ENCODE measurements around the gene ADRM1.

Gene ADRM1

GRCh38 chr20:62301773-62302340 is 940 bp upstream of the ADRM1 start:
- peak overlapping the region; percentile 92 for H3K27ac ChIP-seq (ENCODE audit: low read depth, low read length, poor library complexity, severe bottlenecking)
- peak overlapping the region; percentile 93 for H3K4me3 ChIP-seq (ENCODE audit: low read depth, low read length, poor library complexity, severe bottlenecking)
- no peaks in the 10 kb centered on the region for H3K9me3 ChIP-seq (ENCODE audit: low read length)
- H3K4me2 ChIP-seq (ENCODE audit: low read length), result peak overlapping the region; percentile 87
- H3K36me3 ChIP-seq (ENCODE audit: insufficient read depth, low read length), result peaks cover 35% of the 10 kb centered on the region
- H4K20me1 ChIP-seq (ENCODE audit: insufficient read depth, low read length), result no peaks in the 10 kb centered on the region
- H3K79me2 ChIP-seq (ENCODE audit: insufficient read depth, low read length), result peaks cover 24% of the 10 kb centered on the region
- no peaks in the 10 kb centered on the region for H3F3A ChIP-seq (ENCODE audit: insufficient read depth, low read length)
- H3K9ac ChIP-seq (ENCODE audit: low read length), result peak overlapping the region; percentile 84
- peaks cover 47% of the 10 kb centered on the region for H3K4me1 ChIP-seq (ENCODE audit: insufficient read depth, low read length, severe bottlenecking)
- H3K9me2 ChIP-seq (ENCODE audit: low read depth, low read length), result no peaks in the 10 kb centered on the region
- TF ChIP-seq, protein P1, sequence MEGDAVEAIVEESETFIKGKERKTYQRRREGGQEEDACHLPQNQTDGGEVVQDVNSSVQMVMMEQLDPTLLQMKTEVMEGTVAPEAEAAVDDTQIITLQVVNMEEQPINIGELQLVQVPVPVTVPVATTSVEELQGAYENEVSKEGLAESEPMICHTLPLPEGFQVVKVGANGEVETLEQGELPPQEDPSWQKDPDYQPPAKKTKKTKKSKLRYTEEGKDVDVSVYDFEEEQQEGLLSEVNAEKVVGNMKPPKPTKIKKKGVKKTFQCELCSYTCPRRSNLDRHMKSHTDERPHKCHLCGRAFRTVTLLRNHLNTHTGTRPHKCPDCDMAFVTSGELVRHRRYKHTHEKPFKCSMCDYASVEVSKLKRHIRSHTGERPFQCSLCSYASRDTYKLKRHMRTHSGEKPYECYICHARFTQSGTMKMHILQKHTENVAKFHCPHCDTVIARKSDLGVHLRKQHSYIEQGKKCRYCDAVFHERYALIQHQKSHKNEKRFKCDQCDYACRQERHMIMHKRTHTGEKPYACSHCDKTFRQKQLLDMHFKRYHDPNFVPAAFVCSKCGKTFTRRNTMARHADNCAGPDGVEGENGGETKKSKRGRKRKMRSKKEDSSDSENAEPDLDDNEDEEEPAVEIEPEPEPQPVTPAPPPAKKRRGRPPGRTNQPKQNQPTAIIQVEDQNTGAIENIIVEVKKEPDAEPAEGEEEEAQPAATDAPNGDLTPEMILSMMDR (IDR thresholded peaks at IDR 0.05; ENCODE audit: low read length), result peak; percentile 64
- no peak for TF ChIP-seq EZH2 (IDR thresholded peaks at IDR 0.05; ENCODE audit: borderline replicate concordance, low read length)
- H2AFZ ChIP-seq (ENCODE audit: low read length), result no peak overlapping the region
- no peaks in the 10 kb centered on the region for H3K27me3 ChIP-seq (ENCODE audit: insufficient read depth, low read length)

DNA sequence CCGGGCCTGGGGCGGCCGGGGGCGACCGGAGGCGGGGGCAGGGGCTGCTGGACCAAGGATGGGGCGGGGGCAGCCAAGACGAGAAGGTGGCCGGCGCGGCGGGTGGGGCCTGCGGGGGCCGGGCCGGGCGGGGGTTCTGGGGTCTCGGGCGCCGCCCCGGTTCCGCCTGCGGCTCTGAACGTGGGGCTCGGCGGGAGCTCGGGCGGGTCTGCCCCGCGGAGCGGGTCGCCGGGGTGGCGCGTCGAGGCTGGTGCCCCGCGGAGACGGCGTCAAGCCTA is 204 bp downstream of the ADRM1 start:
- Histone ChIP-seq H3K36me3 (ENCODE audit: insufficient read depth, low read length) (peaks cover 47% of the 10 kb centered on the region), H3F3A (ENCODE audit: insufficient read depth, low read length) (no peaks in the 10 kb centered on the region), H3K9ac (ENCODE audit: low read length) (peak overlapping the region; percentile 87), H4K20me1 (ENCODE audit: insufficient read depth, low read length) (no peaks in the 10 kb centered on the region), H3K4me2 (ENCODE audit: low read length) (peak overlapping the region; percentile 99), H3K79me2 (ENCODE audit: insufficient read depth, low read length) (peaks cover 24% of the 10 kb centered on the region), H3K27me3 (ENCODE audit: insufficient read depth, low read length) (no peaks in the 10 kb centered on the region), H3K27ac (ENCODE audit: low read depth, low read length, poor library complexity, severe bottlenecking) (no peak overlapping the region), H2AFZ (ENCODE audit: low read length) (no peak overlapping the region), H3K4me1 (ENCODE audit: insufficient read depth, low read length, severe bottlenecking) (peaks cover 47% of the 10 kb centered on the region), H3K4me3 (ENCODE audit: low read depth, low read length, poor library complexity, severe bottlenecking) (peak overlapping the region; percentile 93), H3K9me2 (ENCODE audit: low read depth, low read length) (no peaks in the 10 kb centered on the region), H3K9me3 (ENCODE audit: low read length) (no peaks in the 10 kb centered on the region)
- TF ChIP-seq, protein P1 (IDR thresholded peaks at IDR 0.05; ENCODE audit: low read length), result no peak
- no peak for TF ChIP-seq EZH2 (IDR thresholded peaks at IDR 0.05; ENCODE audit: borderline replicate concordance, low read length)

DNA sequence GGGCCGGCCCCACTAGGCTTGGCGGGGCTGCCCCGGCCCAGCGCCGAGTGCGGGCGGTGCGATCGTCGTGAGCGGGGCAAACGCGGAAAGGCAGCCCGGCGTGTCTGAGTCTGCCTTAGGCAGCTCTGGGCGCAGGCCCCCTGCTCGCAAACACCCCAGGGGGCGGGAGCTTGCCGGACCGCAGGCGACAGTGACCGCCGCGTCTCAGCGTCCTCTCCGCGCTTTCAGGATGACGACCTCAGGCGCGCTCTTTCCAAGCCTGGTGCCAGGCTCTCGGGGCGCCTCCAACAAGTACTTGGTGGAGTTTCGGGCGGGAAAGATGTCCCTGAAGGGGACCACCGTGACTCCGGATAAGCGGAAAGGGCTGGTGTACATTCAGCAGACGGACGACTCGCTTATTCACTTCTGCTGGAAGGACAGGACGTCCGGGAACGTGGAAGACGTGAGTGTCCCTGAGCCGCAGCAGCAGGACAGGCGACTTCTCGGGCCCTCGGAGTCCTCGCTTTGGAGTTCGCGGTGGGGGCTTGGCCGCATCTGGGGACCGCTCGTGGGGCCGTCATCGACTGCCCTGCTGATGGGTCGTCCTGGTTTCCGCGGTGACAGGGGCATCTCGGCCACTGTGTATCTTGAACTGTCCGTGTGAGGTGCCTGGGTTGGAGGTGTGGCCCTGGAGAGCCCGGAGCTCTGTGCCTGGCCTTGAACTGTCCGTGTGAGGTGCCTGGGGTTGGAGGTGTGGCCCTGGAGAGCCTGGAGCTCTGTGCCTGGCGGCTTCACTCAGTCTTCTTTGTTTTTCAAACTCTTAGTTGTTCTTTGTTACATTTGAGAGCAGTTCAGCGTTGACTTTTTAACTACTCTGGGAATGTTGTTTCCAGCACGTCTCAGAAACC is 786 bp downstream of the ADRM1 start:
- Histone ChIP-seq H4K20me1 (ENCODE audit: insufficient read depth, low read length) (no peaks in the 10 kb centered on the region), H2AFZ (ENCODE audit: low read length) (no peak overlapping the region), H3K79me2 (ENCODE audit: insufficient read depth, low read length) (peaks cover 24% of the 10 kb centered on the region), H3K36me3 (ENCODE audit: insufficient read depth, low read length) (peaks cover 52% of the 10 kb centered on the region), H3K4me3 (ENCODE audit: low read depth, low read length, poor library complexity, severe bottlenecking) (peak overlapping the region; percentile 93), H3K27ac (ENCODE audit: low read depth, low read length, poor library complexity, severe bottlenecking) (no peak overlapping the region), H3K9me2 (ENCODE audit: low read depth, low read length) (no peaks in the 10 kb centered on the region), H3K9ac (ENCODE audit: low read length) (peak overlapping the region; percentile 87), H3K27me3 (ENCODE audit: insufficient read depth, low read length) (no peaks in the 10 kb centered on the region), H3F3A (ENCODE audit: insufficient read depth, low read length) (no peaks in the 10 kb centered on the region; the same call in 1 of the 2 replicates), H3K9me3 (ENCODE audit: low read length) (no peaks in the 10 kb centered on the region), H3K4me2 (ENCODE audit: low read length) (peak overlapping the region; percentile 99), H3K4me1 (ENCODE audit: insufficient read depth, low read length, severe bottlenecking) (peaks cover 47% of the 10 kb centered on the region)
- no peak for TF ChIP-seq EZH2 (IDR thresholded peaks at IDR 0.05; ENCODE audit: borderline replicate concordance, low read length)
- TF ChIP-seq, protein P1 (IDR thresholded peaks at IDR 0.05; ENCODE audit: low read length), result no peak
